ENCODE measurements around the gene ZNF598.

The ZNF598 gene

DNA sequence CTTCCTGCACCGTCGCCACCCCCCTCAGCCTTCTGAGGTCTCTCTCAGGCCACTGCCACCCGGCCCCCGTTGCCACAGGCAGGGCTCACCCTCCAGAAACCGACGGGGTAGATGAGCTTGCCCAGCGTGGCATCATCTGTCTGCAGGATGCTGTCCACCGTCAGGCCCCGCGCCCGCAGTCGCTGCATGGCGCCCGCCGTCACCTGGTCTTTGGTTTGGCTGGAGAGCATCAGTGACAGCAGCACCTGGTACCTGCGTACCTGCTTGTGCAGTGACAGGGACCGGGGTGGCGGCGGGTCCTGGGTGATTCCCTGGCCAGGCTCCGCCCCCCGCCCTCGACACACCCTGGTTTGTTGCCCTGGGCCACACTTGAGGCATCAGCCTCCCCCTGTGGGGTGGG, 34.9 kb upstream of the ZNF598 start:
- H3K36me3 ChIP-seq (ENCODE audit: insufficient read depth, insufficient read length, low read length), result peaks cover 29% of the 10 kb centered on the region
- DNase-seq (ENCODE audit: low read depth, low spot score), result no peak
- no peak for TF ChIP-seq YY1 (IDR thresholded peaks at IDR 0.05; ENCODE audit: insufficient read depth, insufficient read length)
- TF ChIP-seq SUZ12 (IDR thresholded peaks at IDR 0.05; ENCODE audit: extremely low read depth, insufficient read depth, insufficient read length), result no peak
- TF ChIP-seq ZNF274 (IDR thresholded peaks at IDR 0.05; ENCODE audit: low read depth, low read length), result no peak
- H3K4me1 ChIP-seq (ENCODE audit: insufficient read depth, insufficient read length), result peaks cover 33% of the 10 kb centered on the region
- no peak overlapping the region for H3K9ac ChIP-seq (ENCODE audit: insufficient read length, low read depth)
- H3K27me3 ChIP-seq (ENCODE audit: insufficient read depth, insufficient read length), result no peaks in the 10 kb centered on the region
- no peak overlapping the region for H3K4me3 ChIP-seq (ENCODE audit: insufficient read length, low read depth)
- no peaks in the 10 kb centered on the region for H3K9me3 ChIP-seq (ENCODE audit: insufficient read depth, low read length)

GRCh38 chr16:2043667-2044451, 34.2 kb upstream of the ZNF598 start:
- no peak overlapping the region for H3K4me3 ChIP-seq (ENCODE audit: insufficient read length, low read depth)
- peaks cover 37% of the 10 kb centered on the region for H3K4me1 ChIP-seq (ENCODE audit: insufficient read depth, insufficient read length)
- no peaks in the 10 kb centered on the region for H3K27me3 ChIP-seq (ENCODE audit: insufficient read depth, insufficient read length)
- peak overlapping the region; percentile 32 for H3K9ac ChIP-seq (ENCODE audit: insufficient read length, low read depth)
- H3K9me3 ChIP-seq (ENCODE audit: insufficient read depth, low read length), result no peaks in the 10 kb centered on the region
- peaks cover 35% of the 10 kb centered on the region for H3K36me3 ChIP-seq (ENCODE audit: insufficient read depth, insufficient read length, low read length)
- TF ChIP-seq SUZ12 (IDR thresholded peaks at IDR 0.05; ENCODE audit: extremely low read depth, insufficient read depth, insufficient read length) (no peak), ZNF274 (IDR thresholded peaks at IDR 0.05; ENCODE audit: low read depth, low read length) (no peak), YY1 (IDR thresholded peaks at IDR 0.05; ENCODE audit: insufficient read depth, insufficient read length) (no peak)
- DNase-seq (ENCODE audit: low read depth, low spot score), result no peak

- TF ChIP-seq YY1 (IDR thresholded peaks at IDR 0.05; ENCODE audit: insufficient read depth, insufficient read length), result no peak
- Histone ChIP-seq H3K36me3 (ENCODE audit: insufficient read depth, insufficient read length, low read length) (peaks cover 37% of the 10 kb centered on the region), H3K4me1 (ENCODE audit: insufficient read depth, insufficient read length) (peaks cover 31% of the 10 kb centered on the region), H3K9ac (ENCODE audit: insufficient read length, low read depth) (peak overlapping the region; percentile 32), H3K4me3 (ENCODE audit: insufficient read length, low read depth) (no peak overlapping the region), H3K27me3 (ENCODE audit: insufficient read depth, insufficient read length) (no peaks in the 10 kb centered on the region), H3K9me3 (ENCODE audit: insufficient read depth, low read length) (no peaks in the 10 kb centered on the region)
- no peak for DNase-seq (ENCODE audit: low read depth, low spot score)
These were observed 33.5 kb upstream of the ZNF598 start for GRCh38 chr16:2042986-2043666.

DNA sequence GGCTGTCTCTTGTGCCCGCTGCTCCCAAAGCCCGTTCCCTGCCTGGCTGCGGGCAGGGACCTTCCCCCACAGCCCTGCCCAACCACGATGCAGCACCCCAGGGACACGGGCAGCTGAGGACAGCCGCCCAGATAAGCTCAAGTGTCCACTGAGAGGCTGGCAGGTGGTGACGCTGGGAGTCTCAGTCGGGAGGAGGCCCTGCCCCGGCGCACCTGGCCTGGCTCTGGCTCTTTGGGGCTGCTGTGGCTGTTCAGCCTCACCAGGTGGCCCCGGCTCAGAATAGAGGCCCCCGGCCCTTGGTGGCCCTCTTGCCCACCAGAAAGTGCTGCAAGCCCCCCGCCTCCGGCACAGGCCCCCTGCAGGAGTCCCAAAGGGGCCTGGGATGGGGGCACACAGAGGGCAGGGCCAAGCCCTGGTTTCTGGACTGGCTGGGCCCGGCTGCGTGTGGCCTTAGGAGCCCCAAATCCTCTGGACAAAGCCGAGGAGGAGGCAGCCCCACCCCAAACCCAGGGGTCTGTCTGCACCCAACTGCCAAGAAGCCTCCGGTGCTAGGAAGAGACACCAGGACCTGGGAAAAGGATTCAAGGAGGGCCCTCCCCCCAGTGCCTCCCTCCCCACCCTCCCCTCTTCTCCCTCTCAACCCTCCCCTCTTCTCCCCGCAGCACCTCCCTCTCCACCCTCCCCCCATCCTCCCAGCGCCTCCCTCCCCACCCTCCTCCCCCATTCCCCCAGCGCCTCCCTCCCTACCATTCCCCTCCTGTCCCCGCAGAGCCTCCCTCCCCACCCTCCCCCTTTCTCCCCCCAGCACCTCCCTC, 32.8 kb upstream of the ZNF598 start:
- H3K4me1 ChIP-seq (ENCODE audit: insufficient read depth, insufficient read length), result peaks cover 31% of the 10 kb centered on the region
- H3K9me3 ChIP-seq (ENCODE audit: insufficient read depth, low read length), result no peaks in the 10 kb centered on the region
- H3K27me3 ChIP-seq (ENCODE audit: insufficient read depth, insufficient read length), result no peaks in the 10 kb centered on the region
- TF ChIP-seq YY1 (IDR thresholded peaks at IDR 0.05; ENCODE audit: insufficient read depth, insufficient read length) (no peak), ZNF274 (IDR thresholded peaks at IDR 0.05; ENCODE audit: low read depth, low read length) (no peak), SUZ12 (IDR thresholded peaks at IDR 0.05; ENCODE audit: extremely low read depth, insufficient read depth, insufficient read length) (no peak)
- DNase-seq (ENCODE audit: low read depth, low spot score), result no peak
- H3K4me3 ChIP-seq (ENCODE audit: insufficient read length, low read depth), result no peak overlapping the region
- H3K36me3 ChIP-seq (ENCODE audit: insufficient read depth, insufficient read length, low read length), result peaks cover 43% of the 10 kb centered on the region
- peak overlapping the region; percentile 72 for H3K9ac ChIP-seq (ENCODE audit: insufficient read length, low read depth)

DNA sequence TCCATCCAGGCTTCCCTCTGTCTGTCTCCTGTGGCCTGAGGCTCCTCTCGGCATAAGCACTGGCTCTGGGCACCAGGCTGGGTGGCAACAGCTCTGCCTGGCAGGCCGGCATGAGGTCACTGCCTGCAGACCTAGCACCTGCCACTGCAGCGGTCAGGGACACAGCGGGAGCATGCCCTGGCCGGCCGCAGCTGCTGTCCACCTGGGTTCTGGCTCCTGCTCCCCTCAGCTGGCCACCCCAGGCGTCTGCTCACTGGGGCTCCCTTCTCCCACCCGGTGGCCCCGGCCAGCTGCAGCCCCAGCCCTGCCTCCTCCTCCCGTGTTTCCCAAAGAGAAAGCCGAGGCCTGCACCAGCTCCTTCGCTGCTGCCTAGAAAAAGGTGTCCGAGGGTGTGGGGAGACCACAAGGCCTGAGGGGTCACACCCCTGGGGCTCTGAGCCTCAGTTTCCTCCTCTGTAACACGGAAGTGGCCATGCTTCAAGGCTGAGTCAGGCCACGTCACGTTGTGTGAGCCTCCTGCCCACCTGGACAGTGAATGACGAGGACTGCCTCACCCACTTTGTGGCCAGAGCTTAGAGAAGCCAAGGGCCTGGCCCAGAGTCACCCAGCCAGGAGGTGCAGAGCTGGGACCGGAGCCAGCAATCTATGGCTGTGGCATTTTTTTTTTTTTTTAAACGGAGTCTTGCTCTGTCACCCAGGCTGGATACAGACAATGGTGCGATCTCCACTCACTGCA, 31.3 kb upstream of the ZNF598 start:
- H3K27me3 ChIP-seq (ENCODE audit: insufficient read depth, insufficient read length), result no peaks in the 10 kb centered on the region
- H3K9me3 ChIP-seq (ENCODE audit: insufficient read depth, low read length), result no peaks in the 10 kb centered on the region
- DNase-seq (ENCODE audit: low read depth, low spot score), result no peak
- TF ChIP-seq SUZ12 (IDR thresholded peaks at IDR 0.05; ENCODE audit: extremely low read depth, insufficient read depth, insufficient read length) (no peak), ZNF274 (IDR thresholded peaks at IDR 0.05; ENCODE audit: low read depth, low read length) (no peak), YY1 (IDR thresholded peaks at IDR 0.05; ENCODE audit: insufficient read depth, insufficient read length) (no peak)
- peaks cover 37% of the 10 kb centered on the region for H3K4me1 ChIP-seq (ENCODE audit: insufficient read depth, insufficient read length)
- peaks cover 51% of the 10 kb centered on the region for H3K36me3 ChIP-seq (ENCODE audit: insufficient read depth, insufficient read length, low read length)
- H3K9ac ChIP-seq (ENCODE audit: insufficient read length, low read depth), result peak overlapping the region; percentile 38
- H3K4me3 ChIP-seq (ENCODE audit: insufficient read length, low read depth), result no peak overlapping the region

- H3K36me3 ChIP-seq (ENCODE audit: insufficient read depth, insufficient read length, low read length), result peaks cover 48% of the 10 kb centered on the region
- TF ChIP-seq YY1 (IDR thresholded peaks at IDR 0.05; ENCODE audit: insufficient read depth, insufficient read length) (no peak), SUZ12 (IDR thresholded peaks at IDR 0.05; ENCODE audit: extremely low read depth, insufficient read depth, insufficient read length) (no peak), ZNF274 (IDR thresholded peaks at IDR 0.05; ENCODE audit: low read depth, low read length) (no peak)
These were observed 30.6 kb upstream of the ZNF598 start for GRCh38 chr16:2040041-2040786.

More at GRCh38 chr16:2040041-2040786, 30.6 kb upstream of the ZNF598 start:
- H3K9me3 ChIP-seq (ENCODE audit: insufficient read depth, low read length), result no peaks in the 10 kb centered on the region
- H3K4me3 ChIP-seq (ENCODE audit: insufficient read length, low read depth), result no peak overlapping the region
- peaks cover 44% of the 10 kb centered on the region for H3K4me1 ChIP-seq (ENCODE audit: insufficient read depth, insufficient read length)
- no peaks in the 10 kb centered on the region for H3K27me3 ChIP-seq (ENCODE audit: insufficient read depth, insufficient read length)
- DNase-seq (ENCODE audit: low read depth, low spot score), result no peak
- H3K9ac ChIP-seq (ENCODE audit: insufficient read length, low read depth), result peak overlapping the region; percentile 38
